Activated T-helper 17 cell treated with anti-CD3 and anti-CD28 coated beads, Interleukin-2, amount 50 U/mL, for 72 hours (primary cell): ENCODE measurements around the gene NPAS4. TPM values are rescaled to one million over a fixed set of nuclear protein-coding genes. Genes with fewer than 3 reads are reported as not detected.

ENCODE experiments used
- ATAC-seq: fragments of 150-1000 bp; cut with Tn5 transposase; replicated peaks from 2 replicates; pipeline ENCODE4 v1.10.0; 2021; ENCODE audit warnings: mild to moderate bottlenecking, moderate library complexity
- H3K27ac Mint-ChIP-seq: one replicate; pipeline ENCODE4 v1.8.0; 2022; ENCODE audit warnings: mixed read lengths
- H3K27me3 Mint-ChIP-seq: one replicate; pipeline ENCODE4 v1.8.0; 2022; ENCODE audit warnings: mixed read lengths
- H3K36me3 Mint-ChIP-seq: one replicate; pipeline ENCODE4 v1.8.0; 2022; ENCODE audit warnings: low read depth, mild to moderate bottlenecking, mixed read lengths
- H3K4me1 Mint-ChIP-seq: one replicate; pipeline ENCODE4 v1.8.0; 2022; ENCODE audit warnings: mixed read lengths
- H3K4me3 Mint-ChIP-seq: one replicate; pipeline ENCODE4 v1.8.0; 2022; ENCODE audit warnings: mild to moderate bottlenecking, mixed read lengths
- H3K9me3 Mint-ChIP-seq: one replicate; pipeline ENCODE4 v1.8.0; 2022; ENCODE audit warnings: mixed read lengths
- total RNA-seq, 2 donors: library from RNA; stranded (reverse); gene quantifications; one replicate each; pipeline ENCODE4 v1.2.3, GENCODE V29; 2022

Gene NPAS4
- total RNA-seq, 2 donors from 2014 or later, result 0.21 to 0.28 TPM

DNA sequence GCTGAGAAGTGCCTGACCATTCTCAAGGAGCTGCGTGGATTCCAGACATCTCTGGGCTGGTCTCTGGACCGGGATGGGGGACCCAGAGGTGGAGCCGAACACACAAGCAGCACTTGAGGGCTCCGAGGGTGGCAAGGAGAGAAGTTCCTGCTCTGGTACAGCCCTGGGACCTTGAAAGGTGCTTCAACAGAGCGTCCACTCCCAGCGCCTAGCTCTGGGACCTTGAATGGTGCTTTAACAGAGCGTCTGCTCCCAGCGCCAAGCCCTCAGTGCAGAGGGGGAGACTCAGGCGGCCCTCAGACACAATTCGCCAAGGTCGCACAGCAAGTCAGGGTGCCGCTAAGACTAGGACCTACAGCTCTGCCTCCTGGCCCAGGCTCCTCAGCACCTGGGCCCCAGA is 10.6 kb upstream of the NPAS4 start:
- Mint-ChIP-seq H3K27ac (no peak overlapping the region), H3K36me3 (no peaks in the 10 kb centered on the region), H3K27me3 (peaks cover 27% of the 10 kb centered on the region), H3K4me3 (peak overlapping the region; percentile 14), H3K4me1 (peaks cover 4% of the 10 kb centered on the region), H3K9me3 (no peaks in the 10 kb centered on the region)
- no peak for ATAC-seq

DNA sequence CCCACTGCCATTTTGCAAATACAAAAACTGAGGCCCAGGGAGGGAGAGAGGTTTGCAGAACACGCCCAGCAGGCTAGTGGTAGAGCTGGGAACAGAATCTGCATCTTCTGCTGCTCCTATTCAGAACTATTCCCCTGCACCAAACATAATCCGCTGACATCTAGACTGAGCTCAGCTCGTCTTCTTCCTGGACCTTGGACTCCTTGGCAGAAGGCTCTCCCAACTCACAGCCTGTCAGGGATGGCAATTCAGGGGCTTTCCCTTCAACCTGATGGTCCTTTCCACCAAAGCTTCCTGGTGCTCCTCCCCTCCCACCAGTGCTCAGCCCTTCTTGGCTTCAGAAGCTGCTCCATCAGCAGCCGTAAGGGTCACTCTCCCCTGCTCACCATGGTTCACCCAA is 9.5 kb upstream of the NPAS4 start:
- ATAC-seq, result no peak
- Mint-ChIP-seq H3K4me3 (no peak overlapping the region), H3K27ac (no peak overlapping the region), H3K36me3 (no peaks in the 10 kb centered on the region), H3K27me3 (peaks cover 24% of the 10 kb centered on the region), H3K9me3 (no peaks in the 10 kb centered on the region), H3K4me1 (peaks cover 5% of the 10 kb centered on the region)

DNA sequence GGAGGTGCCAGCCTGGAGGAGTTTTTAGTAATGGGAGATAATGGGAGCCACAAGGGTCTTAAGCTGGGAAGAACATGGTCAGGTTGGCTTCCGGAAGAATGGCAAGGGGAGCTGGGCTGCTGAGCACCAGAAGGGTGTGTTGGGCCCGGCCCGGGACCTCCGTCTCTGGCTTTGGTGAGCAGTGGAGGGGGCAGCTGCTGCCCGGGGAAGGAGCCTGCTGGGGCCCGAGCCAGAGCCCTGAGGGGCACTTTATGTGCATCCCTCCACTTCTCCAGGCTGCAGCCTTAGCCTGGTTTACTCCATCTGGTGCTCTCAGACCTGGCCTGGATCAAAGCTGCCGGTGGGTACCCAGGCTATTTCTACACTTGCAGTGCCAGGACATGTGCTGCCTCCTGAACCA is 8.7 kb upstream of the NPAS4 start:
- Mint-ChIP-seq H3K4me1 (peaks cover 13% of the 10 kb centered on the region), H3K36me3 (no peaks in the 10 kb centered on the region), H3K4me3 (no peak overlapping the region), H3K9me3 (no peaks in the 10 kb centered on the region), H3K27ac (no peak overlapping the region), H3K27me3 (peaks cover 28% of the 10 kb centered on the region)
- ATAC-seq, result no peak

DNA sequence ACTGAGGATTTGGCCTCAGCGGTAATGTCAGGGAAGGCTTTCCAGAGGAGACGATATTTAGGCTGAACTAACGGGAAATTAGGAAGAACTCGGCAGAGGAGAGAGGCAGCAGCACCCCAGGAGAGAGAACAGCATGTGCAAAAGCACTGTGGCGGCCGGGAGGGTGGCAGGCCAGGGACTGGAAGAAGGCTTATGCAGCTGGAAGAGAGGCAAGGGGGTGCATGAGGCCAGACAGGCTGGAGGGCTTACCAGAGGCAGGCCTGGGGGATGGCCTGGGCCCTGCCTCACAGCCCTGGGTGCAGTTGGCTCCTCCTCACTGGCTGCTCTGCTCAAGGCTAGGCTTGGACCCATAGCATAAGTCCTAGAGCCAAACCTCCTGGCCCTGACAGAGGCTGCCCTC is 7.7 kb upstream of the NPAS4 start:
- Mint-ChIP-seq H3K27ac (no peak overlapping the region), H3K4me3 (no peak overlapping the region), H3K36me3 (no peaks in the 10 kb centered on the region), H3K9me3 (no peaks in the 10 kb centered on the region), H3K27me3 (peaks cover 39% of the 10 kb centered on the region), H3K4me1 (peaks cover 24% of the 10 kb centered on the region)
- no peak for ATAC-seq

DNA sequence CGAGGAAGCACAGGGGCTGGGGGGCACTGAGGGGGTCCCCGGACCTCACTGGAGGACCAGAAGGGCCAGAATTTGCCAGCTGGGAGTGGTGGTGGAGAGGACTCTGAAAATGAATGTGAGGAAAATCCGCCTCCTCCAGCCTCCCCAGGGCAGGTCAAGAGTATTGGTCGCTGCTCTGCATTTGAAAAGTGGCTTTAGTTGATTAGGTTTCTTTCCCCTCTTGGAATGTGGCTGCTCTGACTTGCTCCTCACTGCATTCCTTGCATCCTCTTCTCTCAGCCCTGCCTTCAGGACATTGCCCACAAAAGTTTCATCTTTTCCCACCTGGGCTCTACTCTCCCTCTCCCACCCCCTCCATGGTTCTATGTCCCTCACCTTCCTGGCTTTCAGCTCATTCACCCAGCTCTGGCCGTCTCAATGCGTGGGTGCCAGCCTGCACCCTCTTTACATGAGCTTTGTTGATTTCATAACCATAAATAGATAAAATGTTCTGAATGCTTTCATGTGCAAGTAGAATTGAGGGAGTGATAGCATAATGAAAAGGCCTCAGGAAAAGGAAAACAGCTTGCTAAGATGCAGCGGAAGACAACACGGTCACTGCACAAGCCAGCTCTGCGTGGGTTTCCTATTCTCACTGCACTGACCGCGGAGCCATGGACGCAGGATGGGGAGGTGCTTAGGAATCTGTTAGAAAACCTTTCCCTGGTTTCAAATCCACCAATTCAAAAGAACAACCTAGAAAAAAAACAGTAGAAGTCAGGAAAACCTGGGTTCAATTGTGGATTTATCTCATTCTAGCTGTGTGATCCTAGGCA is 6.5 kb upstream of the NPAS4 start:
- Mint-ChIP-seq H3K27ac (no peak overlapping the region), H3K9me3 (no peaks in the 10 kb centered on the region), H3K4me3 (no peak overlapping the region), H3K36me3 (no peaks in the 10 kb centered on the region), H3K4me1 (peaks cover 27% of the 10 kb centered on the region), H3K27me3 (peaks cover 45% of the 10 kb centered on the region)
- ATAC-seq, result no peak

DNA sequence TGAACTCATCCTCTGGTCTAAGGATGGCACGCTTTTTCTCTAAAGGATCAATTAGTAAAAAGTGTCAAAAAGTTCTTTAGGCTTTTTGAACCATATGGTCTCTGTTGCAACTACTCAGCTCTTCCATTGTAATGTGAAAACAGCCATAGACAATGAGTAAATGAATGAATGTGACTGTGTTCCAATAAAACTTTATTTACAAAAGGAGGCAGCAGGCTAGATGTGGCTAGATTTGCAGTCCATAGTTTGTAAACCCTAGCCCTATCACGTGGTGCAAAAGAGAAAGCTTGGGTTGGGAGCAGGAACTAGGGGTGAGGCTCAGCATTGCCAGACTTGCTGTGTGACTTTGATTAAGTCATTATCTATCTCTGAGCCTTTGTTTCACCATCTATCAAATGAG is 5.4 kb upstream of the NPAS4 start:
- H3K27me3 Mint-ChIP-seq, result peaks cover 48% of the 10 kb centered on the region
- H3K4me3 Mint-ChIP-seq, result no peak overlapping the region
- no peak for ATAC-seq
- peaks cover 27% of the 10 kb centered on the region for H3K4me1 Mint-ChIP-seq
- H3K9me3 Mint-ChIP-seq, result no peaks in the 10 kb centered on the region
- H3K27ac Mint-ChIP-seq, result no peak overlapping the region
- H3K36me3 Mint-ChIP-seq, result no peaks in the 10 kb centered on the region

DNA sequence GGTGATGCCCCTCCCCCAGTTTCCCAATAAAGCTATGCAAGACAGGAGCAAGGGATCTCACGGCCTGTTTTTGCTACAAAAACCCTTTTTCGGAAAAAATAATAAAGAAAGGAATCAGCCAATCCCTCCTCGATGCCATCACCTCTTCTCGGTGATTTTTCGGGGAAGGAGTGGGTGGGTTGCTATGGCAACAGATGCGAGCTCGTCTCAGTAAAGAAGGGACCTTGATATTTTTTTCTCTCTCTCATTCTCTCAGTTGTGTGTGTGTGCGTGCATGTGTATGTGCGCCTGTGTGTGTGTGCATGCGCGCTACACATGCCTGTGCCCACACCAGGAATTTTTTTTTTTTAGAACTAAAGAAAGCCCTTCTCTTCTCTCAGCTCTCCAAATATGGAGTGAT is 3.8 kb upstream of the NPAS4 start:
- peaks cover 27% of the 10 kb centered on the region for H3K4me1 Mint-ChIP-seq
- H3K4me3 Mint-ChIP-seq, result peak overlapping the region; percentile 63
- peak; percentile 9 for ATAC-seq
- H3K9me3 Mint-ChIP-seq, result no peaks in the 10 kb centered on the region
- peak overlapping the region; percentile 41 for H3K27ac Mint-ChIP-seq
- peaks cover 45% of the 10 kb centered on the region for H3K27me3 Mint-ChIP-seq
- no peaks in the 10 kb centered on the region for H3K36me3 Mint-ChIP-seq

DNA sequence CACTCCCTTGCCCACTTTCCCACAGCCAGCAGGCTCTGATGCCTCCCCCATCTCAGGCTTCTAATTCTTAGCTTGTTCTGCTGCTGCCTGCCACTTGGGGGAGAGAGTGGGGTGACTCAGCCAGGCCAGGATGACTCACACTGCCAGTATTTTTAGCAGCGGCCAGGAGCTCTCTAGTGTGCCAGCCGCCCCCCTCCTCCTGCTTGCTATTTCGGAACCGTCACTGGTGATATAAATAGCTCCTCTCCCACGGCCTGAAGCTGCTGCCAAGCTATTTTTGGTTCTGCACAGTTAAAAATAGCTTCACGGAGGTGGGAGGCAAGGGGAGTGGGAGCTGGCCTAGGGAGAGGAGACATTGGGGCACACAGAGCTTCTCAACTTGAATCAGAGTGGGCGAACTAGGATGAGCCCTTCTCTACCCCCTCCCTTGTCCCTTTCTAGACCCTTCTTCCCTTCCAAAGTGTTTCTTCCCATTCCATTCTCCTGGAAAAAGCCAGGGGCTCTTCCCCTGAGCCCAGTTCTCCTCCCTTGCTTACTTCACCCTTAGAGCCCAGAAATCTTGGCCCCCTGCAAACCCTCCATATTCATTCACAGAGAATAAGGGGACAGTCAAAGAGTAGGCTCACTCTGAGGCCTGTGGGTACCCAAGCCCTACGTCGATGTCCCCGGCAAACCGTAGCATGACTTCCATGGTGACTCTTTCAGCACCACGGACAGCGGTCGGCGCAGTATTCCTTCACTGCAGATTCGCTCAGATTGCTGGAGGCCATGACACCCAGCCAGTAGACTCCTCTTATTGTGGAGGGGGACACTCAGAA is 2.5 kb upstream of the NPAS4 start:
- ATAC-seq, result peak; percentile 94
- H3K4me1 Mint-ChIP-seq, result peaks cover 27% of the 10 kb centered on the region
- H3K9me3 Mint-ChIP-seq, result no peaks in the 10 kb centered on the region
- no peaks in the 10 kb centered on the region for H3K36me3 Mint-ChIP-seq
- peak overlapping the region; percentile 63 for H3K4me3 Mint-ChIP-seq
- no peak overlapping the region for H3K27ac Mint-ChIP-seq
- H3K27me3 Mint-ChIP-seq, result peaks cover 41% of the 10 kb centered on the region

DNA sequence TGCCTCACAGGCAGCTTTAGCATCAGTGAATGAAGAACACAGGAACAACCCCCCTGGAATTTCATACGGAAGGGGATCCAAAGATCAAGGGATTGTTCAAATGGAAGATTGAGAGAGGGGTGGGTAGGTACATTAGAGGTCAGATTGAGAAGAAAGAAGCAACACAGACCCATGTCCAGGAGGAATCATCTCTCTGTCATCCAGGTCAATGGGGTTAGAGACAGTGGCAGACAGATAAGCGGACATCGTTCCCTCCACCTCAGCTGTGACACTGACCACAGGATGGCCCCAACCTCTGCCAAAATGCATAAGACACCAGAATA is 1.9 kb upstream of the NPAS4 start:
- H3K9me3 Mint-ChIP-seq, result no peaks in the 10 kb centered on the region
- ATAC-seq, result no peak
- H3K4me1 Mint-ChIP-seq, result peaks cover 27% of the 10 kb centered on the region
- peaks cover 41% of the 10 kb centered on the region for H3K27me3 Mint-ChIP-seq
- H3K4me3 Mint-ChIP-seq, result peak overlapping the region; percentile 63
- H3K27ac Mint-ChIP-seq, result no peak overlapping the region
- H3K36me3 Mint-ChIP-seq, result no peaks in the 10 kb centered on the region

DNA sequence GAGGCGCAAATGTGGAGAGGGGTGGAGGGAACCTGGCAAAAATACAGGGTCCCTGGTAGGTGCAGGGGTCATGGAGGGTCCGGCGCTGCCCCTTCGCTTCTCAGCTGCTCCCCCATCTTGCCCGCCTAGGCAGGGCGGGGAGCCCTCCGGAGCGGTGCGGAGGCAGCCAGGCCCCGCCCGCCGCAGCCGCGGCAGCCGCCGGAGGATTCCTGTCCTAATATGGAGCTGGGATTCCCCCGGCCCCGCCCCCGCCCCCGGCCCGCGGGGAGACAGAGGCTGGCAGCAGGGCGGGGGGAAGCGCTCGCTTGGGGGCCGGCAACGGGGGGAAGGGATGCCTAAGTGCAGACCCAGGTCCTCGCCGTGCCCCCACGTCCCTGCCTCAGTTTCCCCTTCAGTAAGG is 1.0 kb upstream of the NPAS4 start:
- Mint-ChIP-seq H3K9me3 (no peaks in the 10 kb centered on the region), H3K4me1 (peaks cover 33% of the 10 kb centered on the region), H3K27me3 (peaks cover 33% of the 10 kb centered on the region), H3K27ac (no peak overlapping the region), H3K36me3 (no peaks in the 10 kb centered on the region), H3K4me3 (no peak overlapping the region)
- ATAC-seq, result no peak

DNA sequence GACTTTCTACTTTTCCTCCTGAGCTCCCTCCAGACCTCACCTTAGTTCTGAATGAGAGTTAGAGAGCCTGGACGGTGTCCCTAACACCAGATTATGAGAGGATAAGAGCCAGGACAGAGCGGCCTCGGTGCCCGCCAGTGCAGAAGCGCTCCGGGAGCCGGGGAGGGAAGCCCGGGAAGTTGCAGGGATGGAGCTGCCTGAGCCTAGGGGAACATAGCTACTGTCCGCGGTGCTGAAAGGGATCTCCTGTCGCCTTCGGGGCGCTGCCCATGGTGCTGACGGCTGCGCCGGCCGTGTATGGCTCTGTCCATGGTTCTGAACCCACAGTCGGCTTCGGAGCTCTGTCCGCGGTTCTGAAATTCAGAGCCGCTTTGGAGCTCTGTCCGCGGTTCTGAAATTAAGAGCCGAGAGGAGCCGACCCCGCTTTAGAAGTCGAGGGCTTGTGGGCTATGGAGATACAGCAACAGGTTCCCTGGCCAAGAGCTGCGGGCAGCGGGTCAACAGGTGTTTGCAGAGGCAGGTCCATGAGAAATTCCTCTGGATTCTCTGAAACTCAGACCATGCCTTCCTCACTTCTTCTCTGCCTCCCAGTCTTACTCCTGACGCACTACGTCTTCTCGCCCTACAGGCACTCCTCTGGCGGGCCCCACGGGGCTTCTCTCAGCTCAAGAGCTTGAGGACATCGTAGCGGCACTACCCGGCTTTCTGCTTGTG is 814 bp downstream of the NPAS4 start:
- peaks cover 29% of the 10 kb centered on the region for H3K4me1 Mint-ChIP-seq
- peaks cover 22% of the 10 kb centered on the region for H3K27me3 Mint-ChIP-seq
- no peaks in the 10 kb centered on the region for H3K9me3 Mint-ChIP-seq
- no peak overlapping the region for H3K4me3 Mint-ChIP-seq
- peak; percentile 26 for ATAC-seq
- H3K27ac Mint-ChIP-seq, result no peak overlapping the region
- H3K36me3 Mint-ChIP-seq, result no peaks in the 10 kb centered on the region

DNA sequence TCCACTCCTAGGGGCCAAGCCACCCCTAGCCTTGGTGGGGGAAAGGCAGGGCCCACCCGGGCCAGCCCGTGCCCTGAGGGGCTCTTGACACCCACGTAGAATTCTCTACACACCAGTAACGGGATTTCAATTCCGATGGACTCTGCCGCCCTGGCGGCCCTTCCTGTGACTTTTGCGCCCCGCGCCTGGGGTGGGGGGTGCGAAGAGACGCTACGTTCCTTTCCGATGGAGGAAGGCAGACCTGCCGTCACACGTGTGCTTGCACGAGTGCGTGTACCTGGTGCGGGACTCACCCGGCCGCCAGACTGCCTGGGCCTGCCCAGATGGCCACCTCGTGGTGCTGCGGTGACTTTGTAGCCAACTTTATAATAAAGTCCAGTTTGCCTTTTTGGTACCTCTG is 5.5 kb downstream of the NPAS4 start:
- H3K27me3 Mint-ChIP-seq, result peaks cover 3% of the 10 kb centered on the region
- no peak overlapping the region for H3K4me3 Mint-ChIP-seq
- no peak overlapping the region for H3K27ac Mint-ChIP-seq
- peaks cover 6% of the 10 kb centered on the region for H3K4me1 Mint-ChIP-seq
- no peaks in the 10 kb centered on the region for H3K9me3 Mint-ChIP-seq
- H3K36me3 Mint-ChIP-seq, result peaks cover 9% of the 10 kb centered on the region
- ATAC-seq, result no peak

DNA sequence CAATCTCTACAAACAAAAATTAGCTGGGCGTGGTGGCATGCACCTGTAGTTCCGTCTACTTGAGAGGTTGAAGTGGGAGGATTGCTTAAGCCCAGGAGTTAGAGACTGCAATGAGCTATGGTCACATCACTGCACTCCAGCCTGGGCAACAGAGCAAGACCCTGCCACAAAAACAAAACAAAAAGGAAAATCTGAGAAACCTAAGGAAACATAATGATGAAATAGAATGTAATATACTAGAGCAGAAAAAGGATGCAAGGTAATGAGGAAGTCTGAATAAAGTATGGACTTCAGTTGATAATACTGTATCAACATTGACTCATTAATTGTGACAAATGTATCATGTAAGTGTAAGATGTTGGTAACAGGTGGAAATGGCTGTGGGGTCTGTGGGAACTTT is 8.1 kb downstream of the NPAS4 start:
- H3K27ac Mint-ChIP-seq, result no peak overlapping the region
- peaks cover 6% of the 10 kb centered on the region for H3K4me1 Mint-ChIP-seq
- no peak overlapping the region for H3K4me3 Mint-ChIP-seq
- ATAC-seq, result no peak
- peaks cover 28% of the 10 kb centered on the region for H3K36me3 Mint-ChIP-seq
- no peaks in the 10 kb centered on the region for H3K9me3 Mint-ChIP-seq
- H3K27me3 Mint-ChIP-seq, result peaks cover 3% of the 10 kb centered on the region

DNA sequence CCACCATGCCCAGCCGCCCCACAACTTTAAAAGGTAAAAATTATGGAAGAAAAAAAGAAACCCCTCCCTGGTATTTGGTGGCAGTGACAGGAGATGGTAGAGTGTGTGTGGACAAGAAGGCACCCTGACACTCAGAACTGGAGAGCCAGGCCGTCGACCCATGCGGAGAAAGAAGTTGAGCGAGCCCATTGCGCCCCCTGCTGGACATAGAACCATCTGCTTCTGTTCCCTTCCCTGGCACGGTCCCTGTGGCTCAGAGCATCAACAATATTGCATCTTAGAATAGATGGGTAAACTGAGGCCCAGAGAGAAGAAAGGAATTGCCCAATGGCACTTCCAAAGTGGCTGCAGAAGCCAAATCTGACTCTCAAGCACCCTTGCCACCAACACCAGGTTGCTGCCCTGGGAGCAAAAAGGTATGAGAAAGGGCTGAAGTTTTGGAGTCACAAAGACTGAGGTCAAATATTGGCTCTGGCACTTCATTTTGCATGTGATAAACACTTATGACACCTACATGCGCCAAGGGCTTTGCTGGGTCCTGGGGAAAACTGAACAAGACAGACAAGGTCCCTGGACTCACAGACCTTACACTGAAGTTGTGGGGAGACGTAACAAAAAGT is 9.3 kb downstream of the NPAS4 start:
- peak; percentile 90 for ATAC-seq
- Mint-ChIP-seq H3K4me1 (no peaks in the 10 kb centered on the region), H3K9me3 (no peaks in the 10 kb centered on the region), H3K27me3 (peaks cover 3% of the 10 kb centered on the region), H3K4me3 (no peak overlapping the region), H3K27ac (no peak overlapping the region), H3K36me3 (peaks cover 39% of the 10 kb centered on the region)
